Putamen (tissue), 1 donor: Measurements from ENCODE around the gene ZNF280B.
"Not testable (repeated sequence)": the region's sequence is repeated elsewhere in the genome, so short reads cannot be mapped to it uniquely, and the experiment has no call there.

Experiments used
- DNase-seq: peaks from one replicate; pipeline ENCODE4 v3.0.0-alpha.2; 2016; ENCODE audit warnings: low spot score

Gene ZNF280B

DNA sequence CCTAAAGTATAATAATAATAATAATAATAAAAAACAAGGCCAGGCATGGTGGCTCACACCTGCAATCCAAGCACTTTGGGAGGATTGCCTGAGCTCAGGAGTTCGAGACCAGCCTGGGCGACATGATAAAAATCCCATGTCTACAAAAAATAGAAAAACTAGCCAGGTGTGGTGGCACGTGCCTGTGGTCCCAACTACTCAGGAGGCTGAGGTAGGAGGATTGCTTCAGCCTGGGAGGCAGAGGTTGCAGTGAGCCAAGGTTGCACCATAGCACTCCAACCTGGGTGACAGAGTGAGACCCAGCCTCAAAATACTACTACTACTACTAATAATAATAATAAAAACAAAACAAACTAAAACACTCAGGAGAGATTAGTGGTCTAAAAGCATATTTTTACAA is 27.1 kb upstream of the ZNF280B start:
- no peak for DNase-seq

DNA sequence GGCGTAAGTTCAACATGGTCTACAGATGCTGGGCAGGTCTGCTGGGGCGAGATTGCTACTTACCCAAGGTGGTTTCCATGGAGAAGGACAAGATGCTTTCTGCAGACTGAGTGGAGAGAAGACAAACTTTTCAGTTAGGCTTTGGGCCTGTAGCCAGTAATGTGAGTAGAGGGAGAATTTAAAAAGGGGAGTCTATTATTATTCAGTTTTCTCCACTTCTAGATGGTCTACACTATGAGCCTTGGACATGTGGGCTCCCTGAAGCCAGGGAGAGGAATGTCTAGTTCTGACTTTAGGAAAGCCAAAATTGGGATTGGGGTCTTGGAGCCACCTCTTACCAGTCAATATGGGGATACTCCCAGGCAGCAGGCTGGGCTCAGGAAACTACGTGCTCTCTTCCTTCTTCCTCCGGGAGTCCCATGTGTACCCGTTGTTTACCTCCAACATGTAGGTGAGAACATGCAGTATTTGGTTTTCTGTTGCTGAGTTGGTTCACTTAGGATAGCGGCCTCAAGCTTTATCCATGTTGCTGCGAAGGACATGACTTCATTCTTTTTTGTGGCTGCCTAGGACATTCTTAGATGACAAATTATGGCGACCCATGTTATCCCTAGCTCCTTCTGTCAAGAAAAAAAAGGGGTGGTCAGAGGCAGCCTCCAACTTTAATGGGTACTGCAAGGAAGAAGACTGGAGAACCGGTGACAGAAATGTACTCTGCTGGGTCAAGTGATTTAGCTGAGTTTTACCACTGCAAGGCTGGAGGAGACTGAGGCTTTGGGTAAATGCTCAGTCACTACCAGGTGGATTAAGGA is 26.3 kb upstream of the ZNF280B start:
- no peak for DNase-seq

DNA sequence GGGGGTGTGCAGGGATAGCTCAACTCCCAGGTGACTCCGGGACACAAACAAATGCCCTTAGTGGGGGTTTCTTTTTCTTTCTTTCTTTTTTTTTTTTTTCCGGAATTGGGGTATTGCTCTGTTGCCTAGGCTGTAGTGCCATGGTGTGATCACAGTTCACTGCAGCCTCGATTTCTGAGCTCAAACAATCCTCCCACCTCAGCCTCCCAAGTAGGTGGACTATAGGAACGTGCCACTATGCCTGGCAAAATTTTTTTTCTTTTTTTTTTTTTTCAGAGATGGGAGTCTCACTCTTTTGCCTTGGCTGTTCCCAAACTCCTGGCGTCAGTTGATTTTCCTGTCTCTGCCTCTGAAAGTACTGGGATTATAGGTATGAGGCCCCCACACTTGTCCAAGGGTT is 25.3 kb upstream of the ZNF280B start:
- DNase-seq = no peak

DNA sequence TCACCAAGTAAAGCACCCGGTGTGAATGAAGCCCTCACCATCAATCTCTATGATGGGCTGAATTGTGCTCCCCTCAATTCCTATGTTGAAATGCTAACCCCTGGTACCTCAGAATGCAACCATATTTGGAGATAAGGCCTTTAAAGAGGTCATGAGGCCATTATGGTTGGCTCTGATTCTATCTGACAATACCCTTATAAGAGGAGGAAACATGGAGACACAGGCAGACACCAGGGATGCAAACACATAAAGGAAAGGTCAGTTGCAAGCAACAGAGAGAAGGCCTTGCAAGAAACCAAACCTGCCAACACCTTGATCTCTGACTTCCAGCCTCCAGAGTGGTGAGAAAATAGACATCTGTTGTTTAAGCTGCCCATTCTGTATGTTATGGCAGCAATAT is 24.9 kb upstream of the ZNF280B start:
- no peak for DNase-seq

DNA sequence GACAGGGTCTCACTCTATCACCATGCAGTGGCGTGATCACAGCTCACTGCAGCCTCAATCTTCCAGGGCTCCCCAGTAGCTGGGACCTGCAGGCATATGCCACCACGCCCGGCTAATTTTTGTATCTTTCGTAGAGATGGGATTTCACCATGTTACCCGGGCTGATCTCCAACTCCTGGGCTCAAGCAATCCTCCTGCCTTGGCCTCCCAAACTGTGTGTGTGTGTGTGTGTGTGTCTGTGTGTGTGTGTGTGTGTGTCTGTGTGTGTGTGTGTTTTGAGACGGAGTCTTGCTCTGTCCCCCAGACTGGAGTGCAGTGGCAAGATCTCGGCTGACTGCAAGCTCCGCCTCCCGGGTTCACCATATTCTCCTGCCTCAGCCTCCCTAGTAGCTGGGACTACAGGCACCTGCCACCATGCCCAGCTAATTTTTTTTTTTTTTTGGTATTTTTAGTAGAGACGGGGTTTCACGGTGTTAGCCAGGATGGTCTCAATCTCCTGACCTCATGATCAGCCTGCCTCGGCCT is 24.1 kb upstream of the ZNF280B start:
- DNase-seq = not testable (repeated sequence)

DNA sequence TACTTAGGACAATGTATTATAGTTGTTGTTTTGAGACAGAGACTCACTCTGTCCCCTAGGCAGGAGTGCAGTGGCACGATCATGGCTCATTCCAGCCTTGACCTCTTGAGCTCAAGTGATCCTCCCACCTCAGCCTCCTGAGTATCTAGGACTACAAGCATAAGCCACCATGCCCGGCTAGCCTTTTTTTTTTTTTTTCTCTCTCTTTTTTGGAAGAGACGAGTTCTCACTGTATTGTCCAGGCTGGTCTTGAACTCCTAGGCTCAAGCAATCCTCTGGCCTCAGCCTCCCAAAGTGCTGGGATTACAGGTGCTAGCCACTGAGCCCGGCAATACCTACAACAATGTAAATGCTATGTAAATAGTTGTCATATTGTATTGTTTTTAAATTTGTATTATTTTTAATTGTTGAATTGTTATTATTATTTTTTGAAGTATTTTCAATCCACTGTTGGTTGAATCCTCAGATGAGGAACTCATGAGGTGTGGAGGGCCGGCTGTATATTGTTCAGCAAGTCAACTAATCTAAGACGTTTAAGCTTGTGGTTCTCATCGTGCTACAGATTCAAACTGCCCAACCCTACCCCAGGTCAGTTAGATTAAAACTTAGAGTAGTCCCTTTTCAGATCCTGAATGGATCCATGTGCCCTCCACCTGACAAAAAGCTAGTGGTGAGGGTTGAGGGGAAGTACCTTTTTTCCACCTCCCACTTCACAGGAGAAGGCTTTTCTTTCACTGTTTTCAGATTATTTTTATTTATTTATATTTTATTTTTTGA is 23.4 kb upstream of the ZNF280B start:
- DNase-seq = no peak

DNA sequence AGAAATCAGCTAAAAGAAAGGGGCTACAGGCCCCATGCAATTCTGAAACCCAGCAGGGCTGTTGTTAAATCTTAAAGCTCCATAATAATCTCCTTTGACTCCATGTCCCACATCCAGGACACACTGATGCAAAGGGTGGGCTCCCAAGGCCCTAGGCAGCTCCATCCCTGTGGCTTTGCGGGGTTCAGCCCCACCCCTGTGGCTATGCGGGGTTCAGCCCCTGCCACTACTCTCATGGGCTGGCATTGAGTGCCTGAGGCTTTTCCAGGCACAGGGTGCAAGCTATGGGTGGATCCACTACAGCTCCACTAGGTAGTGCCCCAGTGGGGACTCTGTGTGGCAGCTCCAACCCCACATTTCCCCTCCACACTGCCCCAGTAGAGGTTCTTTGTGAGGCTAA is 20.2 kb upstream of the ZNF280B start:
- no peak for DNase-seq

DNA sequence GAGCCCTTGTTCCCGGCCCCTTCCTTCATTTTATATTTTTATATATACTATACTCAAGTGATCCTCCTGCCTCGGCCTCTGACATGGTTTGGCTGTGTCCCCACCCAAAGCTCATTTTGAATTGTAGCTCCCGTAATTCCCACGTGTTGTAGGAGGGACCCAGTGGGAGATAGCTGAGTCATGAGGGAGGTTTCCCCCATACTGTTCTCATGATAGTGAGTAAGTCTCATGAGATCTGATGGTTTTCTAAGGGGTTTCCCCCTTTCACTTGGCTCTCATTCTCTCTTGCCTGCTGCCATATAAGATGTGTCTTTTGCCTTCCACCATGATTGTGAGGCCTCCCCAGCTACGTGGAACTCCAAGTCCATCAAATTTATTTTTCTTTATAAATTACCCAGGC is 18.8 kb upstream of the ZNF280B start:
- DNase-seq = no peak

DNA sequence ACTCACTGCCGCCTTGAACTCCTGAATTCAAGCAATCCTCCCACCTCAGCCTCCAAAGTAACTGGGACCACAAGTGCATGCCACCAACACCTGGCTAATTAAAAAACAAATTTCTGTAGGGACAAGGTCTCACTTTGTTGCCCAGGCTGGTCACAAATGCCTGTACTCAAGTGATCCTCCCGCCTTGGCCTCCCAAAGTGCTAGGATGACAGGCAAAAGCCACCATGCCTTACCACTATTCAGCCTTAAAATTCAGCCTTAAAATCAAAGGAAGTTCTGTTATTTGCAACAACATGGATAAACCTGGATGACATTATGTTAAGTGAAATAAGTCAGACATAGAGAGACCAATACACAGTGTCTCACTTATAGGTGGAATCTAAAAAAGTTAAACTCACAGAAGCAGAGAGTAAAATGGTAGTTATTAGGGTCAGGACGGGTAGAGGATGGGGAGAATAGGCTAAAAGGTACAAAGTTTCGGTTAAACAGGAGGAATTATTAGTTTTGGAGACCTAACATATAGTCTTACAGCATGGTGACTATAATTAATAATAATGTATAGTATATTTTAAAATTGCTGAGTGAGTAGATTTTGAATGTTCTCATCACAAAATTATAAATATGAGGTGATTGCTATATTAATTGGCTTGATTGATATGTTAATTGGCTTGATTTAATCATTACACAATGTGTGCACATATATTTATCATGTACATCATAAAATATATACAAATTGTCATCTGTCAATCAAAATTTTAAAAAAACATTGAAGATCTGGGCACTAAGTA is 17.8 kb upstream of the ZNF280B start:
- no peak for DNase-seq

DNA sequence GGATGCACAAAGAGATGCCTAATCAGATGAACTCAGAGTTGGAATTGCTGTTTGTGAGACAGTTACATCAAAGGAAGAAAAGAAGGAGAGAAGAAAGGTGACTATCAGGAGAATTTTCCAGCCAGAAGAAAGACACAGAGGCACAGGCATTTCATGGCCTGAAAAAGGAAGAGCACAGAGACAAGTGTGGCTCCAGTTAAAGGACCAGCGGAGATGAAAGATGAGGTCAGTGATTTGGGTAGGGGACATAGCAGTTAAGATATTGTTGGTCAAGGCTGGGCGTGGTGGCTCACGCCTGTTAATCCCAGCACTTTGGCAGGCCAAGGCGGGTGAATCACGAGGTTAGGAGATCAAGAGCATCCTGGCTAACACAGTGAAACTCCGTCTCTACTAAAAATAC is 15.0 kb upstream of the ZNF280B start:
- DNase-seq = no peak

DNA sequence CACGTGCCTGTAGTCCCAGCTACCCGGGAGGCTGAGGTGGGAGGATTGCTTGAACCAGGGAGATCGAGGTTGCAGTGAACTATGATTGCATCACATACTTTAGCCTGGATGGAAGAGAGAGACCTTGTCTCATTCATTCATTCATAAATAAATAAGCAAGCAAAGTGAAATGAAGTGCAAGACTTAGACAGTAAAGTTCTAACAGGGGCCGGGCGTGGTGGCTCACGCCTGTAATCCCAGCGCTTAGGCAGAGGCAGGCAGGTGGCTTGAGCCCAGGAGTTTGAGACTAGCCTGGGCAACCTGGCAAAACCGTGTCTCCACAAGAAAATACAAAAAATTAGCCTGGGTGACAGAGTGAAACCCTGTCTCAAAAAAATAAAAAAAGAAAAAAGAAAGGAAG is 13.1 kb upstream of the ZNF280B start:
- DNase-seq = no peak

DNA sequence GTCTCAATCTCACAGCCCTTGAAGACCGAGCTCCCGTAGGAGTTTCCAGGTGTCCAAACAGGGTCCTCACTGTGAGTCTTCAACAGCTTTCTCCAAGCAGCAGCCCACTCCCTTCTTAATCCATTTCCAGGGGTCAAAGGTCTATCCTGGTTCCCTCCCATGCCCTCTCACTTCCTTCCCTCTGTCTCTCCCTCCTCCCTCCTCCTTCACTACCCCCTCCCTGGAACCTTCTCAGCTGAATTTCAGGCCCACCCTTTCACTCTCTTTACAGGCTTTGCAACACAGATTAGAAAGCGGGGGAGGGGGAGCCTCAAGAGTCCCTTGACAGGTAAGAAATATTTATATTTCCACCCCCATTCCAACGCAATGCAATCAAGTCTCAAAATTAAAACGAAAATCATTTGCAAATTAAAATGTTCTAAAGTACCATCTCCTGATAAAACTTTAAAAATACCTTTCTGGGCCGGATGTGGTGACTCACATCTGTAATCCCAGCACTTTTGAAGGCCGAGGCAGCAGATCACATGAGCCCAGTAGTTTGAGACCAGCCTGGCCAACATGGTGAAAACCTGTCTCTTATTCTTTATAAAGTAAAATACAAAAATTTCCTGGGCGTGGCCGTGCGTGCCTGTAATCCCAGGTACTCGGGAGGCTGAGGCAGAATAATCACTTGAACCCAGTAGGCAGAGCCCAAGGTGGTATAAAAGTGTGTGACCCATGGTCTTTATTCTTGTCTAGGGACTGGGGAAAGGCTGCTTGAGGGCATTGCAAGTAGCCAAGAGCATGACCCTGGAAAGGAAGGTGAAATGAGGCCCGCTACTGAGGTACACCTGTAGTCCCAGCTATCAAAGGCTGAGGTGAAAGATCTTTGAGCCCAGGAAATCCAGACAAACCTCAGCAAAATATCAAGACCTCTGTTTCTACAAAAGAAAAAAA is 12.4 kb upstream of the ZNF280B start:
- no peak for DNase-seq

DNA sequence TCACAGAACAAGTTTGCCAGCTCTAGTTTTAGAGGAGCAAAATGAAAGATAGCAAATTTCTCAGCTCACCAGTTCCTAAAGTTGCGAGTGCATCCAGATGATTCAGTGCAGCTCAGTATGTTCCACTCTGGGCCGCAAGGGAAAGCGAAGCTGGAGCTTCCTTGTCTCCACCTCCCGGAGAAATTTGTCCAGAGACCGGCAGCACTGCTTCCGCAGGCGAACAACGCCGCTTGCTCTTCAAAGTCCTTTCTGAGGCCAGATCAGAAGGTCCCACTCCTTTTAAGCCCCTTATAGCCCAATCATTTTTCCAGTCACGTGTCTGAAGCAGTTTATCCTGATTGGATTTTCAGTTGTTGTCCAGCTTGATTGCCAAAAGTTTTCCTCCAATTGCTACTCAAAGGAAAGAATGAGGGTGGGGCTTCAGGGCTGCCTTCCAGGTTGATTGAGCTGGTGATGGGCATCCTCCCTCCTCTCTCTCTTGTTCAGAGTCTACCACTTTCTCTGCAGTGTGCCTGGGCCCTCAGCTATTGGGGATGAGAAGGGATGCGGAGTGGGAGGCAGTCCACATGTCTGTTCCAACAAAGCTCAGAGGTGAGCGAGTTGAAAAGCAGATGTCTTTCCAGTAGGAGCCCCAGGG is 11.6 kb upstream of the ZNF280B start, which contains the start of gene ZNF280A:
TSS of gene ZNF280A (minus strand) at position 251 of the 637 bp plus-strand sequence. CDS start 4,640 bp downstream, outside the sequence.
- no peak for DNase-seq

DNA sequence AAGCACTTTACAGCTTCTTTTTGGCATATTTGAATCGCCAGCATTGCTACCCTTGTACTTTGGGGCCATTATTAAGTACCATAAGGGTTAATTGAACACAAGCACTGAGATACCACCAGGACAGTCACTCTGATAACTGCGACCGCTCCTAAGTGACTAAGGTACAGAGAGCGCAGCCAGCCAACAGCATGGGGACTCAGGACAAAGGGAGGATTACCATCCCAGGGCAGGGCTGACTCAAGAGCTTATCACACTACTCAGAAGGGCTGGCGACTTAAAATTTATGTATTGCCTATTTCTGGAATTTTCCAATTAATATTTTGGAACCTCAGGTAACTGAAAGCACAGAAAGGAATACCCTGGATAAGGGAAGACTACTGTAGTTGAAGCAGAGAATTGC is 11.0 kb upstream of the ZNF280B start:
- no peak for DNase-seq

DNA sequence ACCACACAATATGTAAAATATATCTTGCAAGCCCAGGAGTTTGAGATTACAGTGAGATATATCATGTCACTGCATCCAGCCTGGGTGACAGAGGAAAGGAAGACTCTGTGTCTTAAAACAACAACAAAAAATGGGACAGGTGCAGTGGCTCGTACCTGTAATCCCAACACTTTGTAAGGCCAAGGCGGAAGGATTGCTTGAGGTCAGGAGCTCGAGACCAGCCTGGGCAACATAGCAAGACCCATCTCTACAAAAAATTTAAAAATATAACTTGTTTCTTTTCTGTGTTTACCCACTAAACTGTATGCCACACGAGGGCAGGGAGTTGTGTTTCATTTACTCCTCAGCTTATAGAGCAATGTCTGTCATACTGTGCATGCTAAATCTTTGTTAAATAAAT is 8.4 kb upstream of the ZNF280B start:
- no peak for DNase-seq

DNA sequence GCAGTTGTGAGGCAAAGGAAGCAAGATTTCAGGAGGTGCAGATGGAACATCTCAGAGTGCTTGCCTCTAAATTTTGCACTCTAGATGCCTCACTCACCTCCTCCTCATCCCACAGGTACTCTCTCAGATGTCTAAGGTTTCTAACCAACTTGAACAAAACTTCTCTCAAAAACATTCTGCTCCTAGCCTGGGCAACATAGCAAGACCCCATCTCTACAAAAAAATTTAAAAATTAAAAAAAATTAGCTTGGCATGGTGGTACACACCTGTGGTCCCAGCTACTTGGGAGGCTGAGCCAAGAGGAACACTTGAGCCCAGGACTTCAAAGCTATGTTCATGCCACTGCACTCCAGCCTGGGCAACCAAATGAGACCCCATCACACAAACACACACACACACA is 7.3 kb upstream of the ZNF280B start:
- DNase-seq = no peak

DNA sequence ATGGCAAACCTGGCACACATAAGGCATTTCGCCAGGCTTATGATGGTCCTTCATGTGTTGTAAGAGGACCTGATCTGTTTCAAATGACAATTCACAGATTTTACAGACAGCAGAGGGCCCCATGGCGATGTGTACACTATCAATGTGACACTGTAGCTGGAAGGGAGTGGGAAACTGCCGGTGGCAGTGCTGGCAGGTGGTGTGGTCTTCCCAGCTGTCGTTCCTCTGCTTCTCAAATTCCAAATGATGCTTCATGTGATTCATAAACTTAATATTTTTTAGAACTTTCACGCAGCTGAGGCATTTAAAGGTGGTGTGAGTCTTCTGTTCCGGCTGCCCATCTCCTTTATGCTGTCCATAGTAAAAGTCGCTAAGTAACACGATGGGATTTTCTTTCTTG is 5.9 kb upstream of the ZNF280B start:
- DNase-seq = not testable (repeated sequence)

DNA sequence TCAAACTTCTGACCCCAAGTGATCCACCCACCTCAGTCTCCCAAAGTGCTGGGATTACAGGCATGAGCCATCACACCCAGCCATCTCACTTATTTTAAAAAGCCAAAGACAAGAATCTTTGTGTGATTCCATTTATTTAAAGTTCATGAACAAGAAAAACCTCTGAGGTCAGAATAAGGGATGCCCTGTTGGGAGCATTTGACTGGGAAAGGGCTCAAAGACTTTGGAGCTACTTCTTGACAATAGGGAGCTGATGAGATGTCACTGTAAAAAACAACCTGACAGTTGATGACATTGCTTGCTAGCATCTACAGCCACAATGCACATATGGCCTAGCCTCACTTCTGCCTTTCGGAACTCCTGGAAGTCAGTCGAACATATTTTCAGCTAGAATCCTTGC is 5.1 kb upstream of the ZNF280B start:
- no peak for DNase-seq

DNA sequence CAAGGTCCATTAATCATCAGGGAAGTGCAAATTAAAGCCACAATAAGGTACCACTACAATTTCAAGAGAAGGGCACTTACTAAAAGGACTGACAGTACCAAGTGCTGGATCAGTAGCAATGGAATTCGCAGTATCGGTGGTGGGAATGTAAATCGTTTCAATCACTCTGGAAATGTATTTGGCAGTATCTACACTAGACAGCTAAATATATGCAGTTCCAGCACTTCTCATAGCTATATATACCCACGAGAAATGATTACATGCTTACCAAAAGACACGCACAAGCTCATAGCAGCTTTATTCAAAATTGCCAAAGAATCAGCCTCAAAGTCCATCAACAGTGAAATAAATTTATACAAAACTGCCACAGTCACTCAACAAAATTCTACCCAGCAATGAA is 4.4 kb upstream of the ZNF280B start:
- no peak for DNase-seq

DNA sequence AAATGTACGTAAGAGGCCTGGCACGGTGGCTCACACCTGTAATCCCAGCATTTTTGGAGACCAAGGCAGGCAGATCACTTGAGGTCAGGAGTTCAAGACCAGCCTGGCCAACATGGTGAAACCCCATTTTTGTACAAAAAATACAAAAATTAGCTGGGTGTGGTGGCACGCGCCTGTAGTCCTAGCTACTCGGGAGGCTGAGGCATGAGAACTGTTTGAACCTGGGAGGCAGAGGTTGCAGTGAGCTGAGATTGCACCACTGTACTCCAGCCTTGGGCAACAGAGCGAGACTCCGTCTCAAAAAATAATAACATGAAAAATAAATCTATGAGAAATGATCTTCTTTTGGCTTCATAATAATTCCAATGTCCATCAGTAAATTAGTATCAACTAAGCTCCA is 2.3 kb upstream of the ZNF280B start:
- not testable (repeated sequence) for DNase-seq

DNA sequence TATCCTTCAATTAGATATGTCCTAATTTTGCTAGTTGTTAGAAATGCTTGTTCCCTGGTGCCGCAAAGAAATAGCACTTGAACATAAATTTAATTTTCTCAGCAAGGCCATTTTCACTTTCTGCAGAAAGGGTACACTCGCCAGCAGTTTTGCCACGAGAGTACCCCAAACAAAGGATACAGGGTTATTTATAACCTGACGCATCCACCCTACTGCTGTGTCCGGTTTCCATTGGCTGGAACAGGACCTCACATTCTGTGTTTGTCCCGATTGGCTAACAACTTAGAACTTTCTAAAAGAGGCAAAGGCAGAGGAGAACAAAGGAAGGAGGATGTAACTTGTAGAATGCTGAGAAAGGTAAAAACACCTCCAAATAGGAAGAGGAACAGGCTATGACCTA is 1.4 kb upstream of the ZNF280B start:
- DNase-seq = not testable (repeated sequence)
